Smooth muscle cell (in vitro differentiated cells): ENCODE data around the gene NAB1. TPM values are rescaled to one million over a fixed set of nuclear protein-coding genes. Genes with fewer than 3 reads are reported as not detected.
"Not testable (repeated sequence)": the region's sequence is repeated elsewhere in the genome, so short reads cannot be mapped to it uniquely, and the experiment has no call there.

ENCODE experiments used
- DNase-seq: peaks from one replicate; lab custom pipeline; 2025; ENCODE audit not compliant: unreplicated experiment; lab: John Stamatoyannopoulos, UW
- H2AFZ ChIP-seq: fragments of 200-600 bp; sonication (generic); 2 replicates; pipeline ENCODE4 v1.6.0; 2016; ENCODE audit warnings: antibody characterized with exemption, low read depth, mild to moderate bottlenecking
- H3F3A ChIP-seq: fragments of 200-600 bp; sonication (generic); 2 replicates; pipeline ENCODE4 v1.6.0; 2017; ENCODE audit warnings: antibody characterized with exemption, low read depth
- H3K27ac ChIP-seq: fragments of 200-600 bp; sonication (generic); 2 replicates; pipeline ENCODE4 v1.5.1; 2016; ENCODE audit warnings: low read depth, mild to moderate bottlenecking
- H3K27me3 ChIP-seq: fragments of 200-600 bp; sonication (generic); 2 replicates; pipeline ENCODE4 v1.6.1; 2016; ENCODE audit warnings: low read depth, mild to moderate bottlenecking
- H3K36me3 ChIP-seq: fragments of 200-600 bp; sonication (generic); 2 replicates; pipeline ENCODE4 v1.5.1; 2016; ENCODE audit warnings: low read depth
- H3K4me1 ChIP-seq: fragments of 200-600 bp; sonication (generic); 2 replicates; pipeline ENCODE4 v1.5.1; 2016; ENCODE audit warnings: low read depth
- H3K4me2 ChIP-seq: fragments of 200-600 bp; sonication (generic); 2 replicates; pipeline ENCODE4 v1.6.0; 2016; ENCODE audit warnings: mild to moderate bottlenecking
- H3K4me3 ChIP-seq: fragments of 200-600 bp; sonication (generic); 2 replicates; pipeline ENCODE4 v1.5.1; 2016; ENCODE audit warnings: mild to moderate bottlenecking
- H3K79me2 ChIP-seq: fragments of 200-600 bp; sonication (generic); 2 replicates; pipeline ENCODE4 v1.6.0; 2016; ENCODE audit warnings: low read depth, mild to moderate bottlenecking
- H3K9ac ChIP-seq: fragments of 200-600 bp; sonication (generic); 2 replicates; pipeline ENCODE4 v1.6.0; 2016; ENCODE audit warnings: low read depth
- H3K9me3 ChIP-seq: fragments of 200-600 bp; sonication (generic); replicated peaks from 2 replicates; pipeline ENCODE4 v1.5.1; 2016; ENCODE audit warnings: low read depth
- H4K20me1 ChIP-seq: fragments of 200-600 bp; sonication (generic); 2 replicates; pipeline ENCODE4 v1.6.0; 2016; ENCODE audit warnings: low read depth
- CTCF ChIP-seq: fragments of 200-600 bp; sonication (generic); IDR thresholded peaks from 2 replicates; pipeline ENCODE4 v1.5.1; 2017; ENCODE audit warnings: borderline replicate concordance, mild to moderate bottlenecking, antibody characterized with exemption; ENCODE audit not compliant: insufficient read depth, poor library complexity, severe bottlenecking
- WGBS: methylation state at CpG from one replicate; pipeline ENCODE4 v1.1.7; 2016; ENCODE audit warnings: low lambda C conversion rate; 5-methylcytosine and 5-hydroxymethylcytosine counted together
- polyA plus RNA-seq: library from polyadenylated mRNA; unstranded; fragments of >200 nt; fragmentation: Nextera tagmentation; extraction: Ambion mirVana; gene quantifications from 2 replicates; pipeline ENCODE4 v1.2.1, GENCODE V29; 2016
- total RNA-seq: library from RNA; depleted of rRNA; stranded (reverse); fragments of >200 nt; gene quantifications from 2 replicates; pipeline ENCODE4 v1.2.3, GENCODE V29; 2014

The NAB1 gene
- total and polyA plus RNA-seq, 2 experiments from 2014 or later: 4.4 to 31.4 TPM

- H3K36me3 ChIP-seq: no peaks in the 10 kb centered on the region
- TF ChIP-seq CTCF: no peak
- H3K4me2 ChIP-seq: no peak overlapping the region
- DNase-seq: no peak
- no peaks in the 10 kb centered on the region for H3K4me1 ChIP-seq
- no peaks in the 10 kb centered on the region for H3K27me3 ChIP-seq
- no peak overlapping the region for H3K4me3 ChIP-seq
- WGBS: 84% methylated on average over 2 of the region's 2 CpGs
- no peak overlapping the region for H3K9ac ChIP-seq
- no peak overlapping the region for H3K27ac ChIP-seq
- H3F3A ChIP-seq: no peaks in the 10 kb centered on the region
- no peak overlapping the region for H2AFZ ChIP-seq
- H3K9me3 ChIP-seq: no peaks in the 10 kb centered on the region
- H4K20me1 ChIP-seq: no peaks in the 10 kb centered on the region
- H3K79me2 ChIP-seq: no peaks in the 10 kb centered on the region
These were observed 58.8 kb downstream of the NAB1 start for GRCh38 chr2:190707726-190708125.

GRCh38 chr2:190708650-190709049 is 59.8 kb downstream of the NAB1 start:
- H3K4me2 ChIP-seq, H3K4me1 ChIP-seq, H3K9me3 ChIP-seq, H3F3A ChIP-seq, H3K9ac ChIP-seq, H2AFZ ChIP-seq, H3K27ac ChIP-seq, H3K79me2 ChIP-seq, H3K4me3 ChIP-seq, H3K27me3 ChIP-seq, DNase-seq, H3K36me3 ChIP-seq, H4K20me1 ChIP-seq: not testable (repeated sequence)

GRCh38 chr2:190711069-190711468 is 62.2 kb downstream of the NAB1 start:
- no peak overlapping the region for H3K4me2 ChIP-seq
- no peak overlapping the region for H3K9ac ChIP-seq
- no peak for TF ChIP-seq CTCF
- H2AFZ ChIP-seq: no peak overlapping the region
- H3K27me3 ChIP-seq: no peaks in the 10 kb centered on the region
- no peak overlapping the region for H3K4me3 ChIP-seq
- DNase-seq: no peak
- no peaks in the 10 kb centered on the region for H3K36me3 ChIP-seq
- H3F3A ChIP-seq: no peaks in the 10 kb centered on the region
- H3K27ac ChIP-seq: no peak overlapping the region
- WGBS: 94% methylated on average over 4 of the region's 4 CpGs
- H3K79me2 ChIP-seq: no peaks in the 10 kb centered on the region
- no peaks in the 10 kb centered on the region for H3K9me3 ChIP-seq
- H3K4me1 ChIP-seq: no peaks in the 10 kb centered on the region
- no peaks in the 10 kb centered on the region for H4K20me1 ChIP-seq

GRCh38 chr2:190713471-190713870 is 64.6 kb downstream of the NAB1 start:
- H3K27me3 ChIP-seq: no peaks in the 10 kb centered on the region
- H3K27ac ChIP-seq: no peak overlapping the region
- DNase-seq: no peak
- H3K4me1 ChIP-seq: no peaks in the 10 kb centered on the region
- no peak overlapping the region for H3K4me3 ChIP-seq
- no peaks in the 10 kb centered on the region for H3K79me2 ChIP-seq
- no peaks in the 10 kb centered on the region for H3K9me3 ChIP-seq
- no peaks in the 10 kb centered on the region for H3F3A ChIP-seq
- no peak for TF ChIP-seq CTCF
- peak overlapping the region; percentile 46 for H3K4me2 ChIP-seq
- H2AFZ ChIP-seq: no peak overlapping the region
- no peak overlapping the region for H3K9ac ChIP-seq
- no peaks in the 10 kb centered on the region for H4K20me1 ChIP-seq
- H3K36me3 ChIP-seq: no peaks in the 10 kb centered on the region
